Gastroesophageal sphincter (tissue), 3 donors: ENCODE results near the gene F2RL3.

Experiments used
- POLR2A ChIP-seq, 2 donors: fragments of 450-650 bp; IDR thresholded peaks; one replicate each; pipeline ENCODE4 v1.6.1; 2017; ENCODE audit warnings: antibody characterized with exemption in 2 of 2, mild to moderate bottlenecking in 2 of 2, moderate library complexity in 1 of 2
- TF ChIP-seq, protein P1 (sequence below), 4 experiments: fragments of 200-600 bp in 2 of 4; fragments of 450-650 bp in 2 of 4; sonication (generic) in 1 of 4; IDR thresholded peaks; one replicate each; pipeline ENCODE4 v1.5.1; 2017 to 2019; ENCODE audit warnings: antibody characterized with exemption in 4 of 4, mild to moderate bottlenecking in 2 of 4, moderate library complexity in 2 of 4

DNA sequence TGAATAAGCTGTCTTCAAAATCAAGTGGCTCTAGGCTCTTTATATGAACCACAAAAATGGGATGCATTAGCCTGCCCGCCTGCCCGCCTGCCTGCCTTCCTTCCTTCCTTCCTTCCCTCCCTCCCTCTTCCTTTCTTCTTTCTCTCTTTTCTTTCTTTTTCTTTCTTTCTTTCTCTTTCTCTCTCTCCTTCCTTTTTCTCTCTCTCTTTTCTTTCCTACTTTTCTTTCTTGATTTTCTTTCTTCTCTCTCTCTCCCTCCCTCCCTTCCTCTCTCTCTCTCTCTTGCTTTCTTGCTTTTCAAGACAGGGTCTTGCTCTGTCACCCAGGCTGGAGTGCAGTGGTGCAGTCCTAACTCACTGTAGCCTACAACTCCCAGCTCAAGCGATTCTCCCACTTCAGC is 26.9 kb downstream of the F2RL3 start:
- TF ChIP-seq, protein P1, sequence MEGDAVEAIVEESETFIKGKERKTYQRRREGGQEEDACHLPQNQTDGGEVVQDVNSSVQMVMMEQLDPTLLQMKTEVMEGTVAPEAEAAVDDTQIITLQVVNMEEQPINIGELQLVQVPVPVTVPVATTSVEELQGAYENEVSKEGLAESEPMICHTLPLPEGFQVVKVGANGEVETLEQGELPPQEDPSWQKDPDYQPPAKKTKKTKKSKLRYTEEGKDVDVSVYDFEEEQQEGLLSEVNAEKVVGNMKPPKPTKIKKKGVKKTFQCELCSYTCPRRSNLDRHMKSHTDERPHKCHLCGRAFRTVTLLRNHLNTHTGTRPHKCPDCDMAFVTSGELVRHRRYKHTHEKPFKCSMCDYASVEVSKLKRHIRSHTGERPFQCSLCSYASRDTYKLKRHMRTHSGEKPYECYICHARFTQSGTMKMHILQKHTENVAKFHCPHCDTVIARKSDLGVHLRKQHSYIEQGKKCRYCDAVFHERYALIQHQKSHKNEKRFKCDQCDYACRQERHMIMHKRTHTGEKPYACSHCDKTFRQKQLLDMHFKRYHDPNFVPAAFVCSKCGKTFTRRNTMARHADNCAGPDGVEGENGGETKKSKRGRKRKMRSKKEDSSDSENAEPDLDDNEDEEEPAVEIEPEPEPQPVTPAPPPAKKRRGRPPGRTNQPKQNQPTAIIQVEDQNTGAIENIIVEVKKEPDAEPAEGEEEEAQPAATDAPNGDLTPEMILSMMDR (IDR thresholded peaks at IDR 0.05), result no peak
- TF ChIP-seq POLR2A (IDR thresholded peaks at IDR 0.05), result no peak
